ENCODE data around the gene EFCAB11.

The EFCAB11 gene

DNA sequence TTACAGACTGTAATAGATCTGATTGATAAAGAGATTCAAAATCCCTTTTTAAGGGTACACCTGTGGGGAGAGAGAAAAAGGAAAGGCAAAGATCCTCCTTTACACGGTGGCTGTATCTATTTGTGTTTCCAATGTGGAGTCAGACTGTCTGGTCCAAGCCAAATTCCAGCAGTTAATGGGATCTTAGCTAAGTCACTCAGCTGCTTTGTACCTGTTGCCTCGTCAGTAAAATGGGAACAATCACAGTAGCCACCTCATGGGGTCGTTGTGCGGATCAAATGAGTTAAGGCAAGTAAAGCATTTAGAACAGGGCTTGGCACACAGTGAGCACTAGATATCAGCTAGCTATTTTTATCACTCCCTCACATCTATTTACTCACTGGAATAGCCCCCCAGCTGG, 46.9 kb downstream of the EFCAB11 start:
- H3K9me3 ChIP-seq (replicated peaks; ENCODE audit: insufficient read depth, low read length): no peaks in the 10 kb centered on the region
- H3K27ac ChIP-seq (ENCODE audit: low read length): no peak overlapping the region
- no peaks in the 10 kb centered on the region for H3K79me2 ChIP-seq (ENCODE audit: low read length)
- H3K4me2 ChIP-seq (ENCODE audit: low read depth, low read length): no peak overlapping the region
- TF ChIP-seq EZH2phosphoT487 (IDR thresholded peaks at IDR 0.05; ENCODE audit: low read length): no peak
- no peak for TF ChIP-seq EZH2 (optimal IDR thresholded peaks at IDR 0.05; ENCODE audit: low read depth, low read length)
- TF ChIP-seq, protein P1, sequence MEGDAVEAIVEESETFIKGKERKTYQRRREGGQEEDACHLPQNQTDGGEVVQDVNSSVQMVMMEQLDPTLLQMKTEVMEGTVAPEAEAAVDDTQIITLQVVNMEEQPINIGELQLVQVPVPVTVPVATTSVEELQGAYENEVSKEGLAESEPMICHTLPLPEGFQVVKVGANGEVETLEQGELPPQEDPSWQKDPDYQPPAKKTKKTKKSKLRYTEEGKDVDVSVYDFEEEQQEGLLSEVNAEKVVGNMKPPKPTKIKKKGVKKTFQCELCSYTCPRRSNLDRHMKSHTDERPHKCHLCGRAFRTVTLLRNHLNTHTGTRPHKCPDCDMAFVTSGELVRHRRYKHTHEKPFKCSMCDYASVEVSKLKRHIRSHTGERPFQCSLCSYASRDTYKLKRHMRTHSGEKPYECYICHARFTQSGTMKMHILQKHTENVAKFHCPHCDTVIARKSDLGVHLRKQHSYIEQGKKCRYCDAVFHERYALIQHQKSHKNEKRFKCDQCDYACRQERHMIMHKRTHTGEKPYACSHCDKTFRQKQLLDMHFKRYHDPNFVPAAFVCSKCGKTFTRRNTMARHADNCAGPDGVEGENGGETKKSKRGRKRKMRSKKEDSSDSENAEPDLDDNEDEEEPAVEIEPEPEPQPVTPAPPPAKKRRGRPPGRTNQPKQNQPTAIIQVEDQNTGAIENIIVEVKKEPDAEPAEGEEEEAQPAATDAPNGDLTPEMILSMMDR (IDR thresholded peaks at IDR 0.05; ENCODE audit: low read length): no peak
- no peaks in the 10 kb centered on the region for H3K4me1 ChIP-seq (ENCODE audit: low read length)
- H3K27me3 ChIP-seq (replicated peaks; ENCODE audit: insufficient read depth, low read length): no peaks in the 10 kb centered on the region
- no peaks in the 10 kb centered on the region for H3K36me3 ChIP-seq (replicated peaks; ENCODE audit: insufficient read depth, low read length)
- no peaks in the 10 kb centered on the region for H3K9me2 ChIP-seq (replicated peaks; ENCODE audit: insufficient read depth, low read length)
- H3K4me3 ChIP-seq (ENCODE audit: low read length): no peak overlapping the region
- H3K9ac ChIP-seq (ENCODE audit: low read length): no peak overlapping the region
- no peaks in the 10 kb centered on the region for H4K20me1 ChIP-seq (ENCODE audit: insufficient read depth, low read length)
- DNase-seq: no peak
- no peaks in the 10 kb centered on the region for H3F3A ChIP-seq (ENCODE audit: insufficient read depth, low read length)
- H2AFZ ChIP-seq (ENCODE audit: low read length): no peak overlapping the region

GRCh38 chr14:89906000-89906399, 48.5 kb downstream of the EFCAB11 start:
- Histone ChIP-seq H3K27me3 (replicated peaks; ENCODE audit: insufficient read depth, low read length) (no peaks in the 10 kb centered on the region), H3K36me3 (replicated peaks; ENCODE audit: insufficient read depth, low read length) (no peaks in the 10 kb centered on the region), H3K9me3 (replicated peaks; ENCODE audit: insufficient read depth, low read length) (no peaks in the 10 kb centered on the region), H2AFZ (ENCODE audit: low read length) (no peak overlapping the region), H3K4me2 (ENCODE audit: low read depth, low read length) (no peak overlapping the region), H3K4me3 (ENCODE audit: low read length) (no peak overlapping the region), H3K4me1 (ENCODE audit: low read length) (no peaks in the 10 kb centered on the region), H3F3A (ENCODE audit: insufficient read depth, low read length) (no peaks in the 10 kb centered on the region), H3K9ac (ENCODE audit: low read length) (no peak overlapping the region), H3K27ac (ENCODE audit: low read length) (no peak overlapping the region), H4K20me1 (ENCODE audit: insufficient read depth, low read length) (no peaks in the 10 kb centered on the region), H3K9me2 (replicated peaks; ENCODE audit: insufficient read depth, low read length) (no peaks in the 10 kb centered on the region), H3K79me2 (ENCODE audit: low read length) (no peaks in the 10 kb centered on the region)
- no peak for DNase-seq
- TF ChIP-seq EZH2phosphoT487 (IDR thresholded peaks at IDR 0.05; ENCODE audit: low read length): no peak
- TF ChIP-seq EZH2 (optimal IDR thresholded peaks at IDR 0.05; ENCODE audit: low read depth, low read length): no peak
- TF ChIP-seq, protein P1 (IDR thresholded peaks at IDR 0.05; ENCODE audit: low read length): no peak

DNA sequence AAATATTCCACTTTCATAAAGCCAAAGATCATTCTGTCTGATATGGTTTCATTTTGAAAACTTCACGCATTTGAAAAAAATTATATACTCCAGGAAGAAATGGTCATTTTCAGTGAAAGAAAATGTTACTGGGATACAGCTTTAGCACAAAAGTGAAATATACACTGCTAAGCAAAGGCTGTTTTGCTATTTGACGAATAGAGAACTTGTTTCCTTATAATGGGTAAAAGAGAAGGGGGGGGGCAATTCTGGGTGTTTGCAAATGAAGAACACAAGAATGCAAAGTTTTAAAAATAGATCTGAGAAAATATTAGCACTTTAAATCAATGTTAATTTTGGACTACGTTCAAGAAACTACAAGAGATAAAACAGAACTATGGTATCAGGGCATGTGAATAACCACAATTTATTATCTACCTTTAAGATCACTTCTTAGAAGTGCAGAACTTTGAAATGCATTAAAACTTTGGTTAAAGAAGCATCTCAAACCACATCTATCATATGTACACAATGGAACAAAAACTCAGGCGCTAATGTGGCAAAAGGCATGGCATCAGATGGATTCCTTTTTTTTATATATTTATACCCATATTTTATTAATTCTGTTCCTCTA, 51.1 kb downstream of the EFCAB11 start:
- TF ChIP-seq, protein P1 (IDR thresholded peaks at IDR 0.05; ENCODE audit: low read length): no peak
- TF ChIP-seq EZH2phosphoT487 (IDR thresholded peaks at IDR 0.05; ENCODE audit: low read length): no peak
- no peak for TF ChIP-seq EZH2 (optimal IDR thresholded peaks at IDR 0.05; ENCODE audit: low read depth, low read length)
- H3K9me3 ChIP-seq (replicated peaks; ENCODE audit: insufficient read depth, low read length): no peaks in the 10 kb centered on the region
- H3K9me2 ChIP-seq (replicated peaks; ENCODE audit: insufficient read depth, low read length): no peaks in the 10 kb centered on the region
- no peak overlapping the region for H2AFZ ChIP-seq (ENCODE audit: low read length)
- H3F3A ChIP-seq (ENCODE audit: insufficient read depth, low read length): no peaks in the 10 kb centered on the region
- no peaks in the 10 kb centered on the region for H3K27me3 ChIP-seq (replicated peaks; ENCODE audit: insufficient read depth, low read length)
- no peak overlapping the region for H3K9ac ChIP-seq (ENCODE audit: low read length)
- no peaks in the 10 kb centered on the region for H3K79me2 ChIP-seq (ENCODE audit: low read length)
- H3K4me3 ChIP-seq (ENCODE audit: low read length): no peak overlapping the region
- no peaks in the 10 kb centered on the region for H3K4me1 ChIP-seq (ENCODE audit: low read length)
- no peak overlapping the region for H3K4me2 ChIP-seq (ENCODE audit: low read depth, low read length)
- no peaks in the 10 kb centered on the region for H4K20me1 ChIP-seq (ENCODE audit: insufficient read depth, low read length)
- H3K36me3 ChIP-seq (replicated peaks; ENCODE audit: insufficient read depth, low read length): no peaks in the 10 kb centered on the region
- H3K27ac ChIP-seq (ENCODE audit: low read length): no peak overlapping the region
- DNase-seq: no peak

All from MM.1S (cell line).